SU-DHL-6 (cell line): ENCODE data around the gene PCDH7.

Experiments
- H2AFZ ChIP-seq: fragments of 200-600 bp; sonication (generic); 2 replicates; pipeline ENCODE4 v1.6.1; 2014; ENCODE audit warnings: low read depth, mild to moderate bottlenecking, moderate library complexity, mixed read lengths, antibody characterized with exemption, low read length; ENCODE audit not compliant: severe bottlenecking
- H3F3A ChIP-seq: fragments of 200-600 bp; shearing (Covaris generic); 2 replicates; pipeline ENCODE4 v1.6.0; 2016; ENCODE audit warnings: antibody characterized with exemption, mild to moderate bottlenecking; ENCODE audit not compliant: insufficient read depth
- H3K27ac ChIP-seq: fragments of 200-600 bp; sonication (generic); 2 replicates; pipeline ENCODE4 v1.5.1; 2016; ENCODE audit warnings: low read depth, mild to moderate bottlenecking, low read length, moderate library complexity, mixed read lengths
- H3K27me3 ChIP-seq: fragments of 200-600 bp; sonication (generic), shearing (Covaris generic); 2 replicates; pipeline ENCODE4 v1.6.0; 2014; ENCODE audit warnings: mild to moderate bottlenecking, low read length
- H3K36me3 ChIP-seq: fragments of 200-600 bp; sonication (generic); 2 replicates; pipeline ENCODE4 v1.6.1; 2014; ENCODE audit warnings: mild to moderate bottlenecking, low read length, mixed read lengths
- H3K4me2 ChIP-seq: fragments of 300-600, 200-600 bp; shearing (Covaris generic), sonication (generic); 2 replicates; pipeline ENCODE4 v1.6.0; 2014; ENCODE audit warnings: low read length, low read depth, mild to moderate bottlenecking; ENCODE audit not compliant: poor library complexity, severe bottlenecking
- H3K4me3 ChIP-seq: fragments of 200-600 bp; sonication (generic); 2 replicates; pipeline ENCODE4 v1.5.1; 2014; ENCODE audit warnings: antibody characterized with exemption, low read length, mild to moderate bottlenecking, mixed read lengths; ENCODE audit not compliant: insufficient read depth, poor library complexity, severe bottlenecking
- H3K79me2 ChIP-seq: fragments of 200-600 bp; sonication (generic); 2 replicates; pipeline ENCODE4 v1.6.1; 2014; ENCODE audit warnings: mild to moderate bottlenecking, low read length, moderate library complexity; ENCODE audit not compliant: insufficient read depth
- H3K9ac ChIP-seq: fragments of 200-600 bp; sonication (generic); 2 replicates; pipeline ENCODE4 v1.7.0; 2014; ENCODE audit warnings: mild to moderate bottlenecking, low read length
- H3K9me2 ChIP-seq: fragments of 200-600 bp; sonication (generic); replicated peaks from 2 replicates; pipeline ENCODE4 v1.6.1; 2014; ENCODE audit warnings: low read length; ENCODE audit not compliant: insufficient read depth
- H3K9me3 ChIP-seq: fragments of 200-600 bp; sonication (generic); 2 replicates; pipeline ENCODE4 v1.6.1; 2014; ENCODE audit warnings: low read length, mixed read lengths; ENCODE audit not compliant: insufficient read depth
- H4K20me1 ChIP-seq: fragments of 200-600 bp; sonication (generic); 2 replicates; pipeline ENCODE4 v1.6.1; 2014; ENCODE audit warnings: low read depth, mild to moderate bottlenecking, antibody characterized with exemption, low read length, moderate library complexity, mixed read lengths
- CTCF ChIP-seq: fragments of 200-600 bp; sonication (generic); IDR thresholded peaks from one replicate; pipeline ENCODE4 v1.5.1; 2017; ENCODE audit warnings: antibody characterized with exemption, mild to moderate bottlenecking, low read length, moderate library complexity; ENCODE audit not compliant: insufficient read depth, poor library complexity, severe bottlenecking
- EZH2phosphoT487 ChIP-seq: fragments of 200-600 bp; sonication (generic), shearing (Covaris generic); conservative IDR thresholded peaks from 2 replicates; pipeline ENCODE4 v1.6.1; 2018; ENCODE audit warnings: mild to moderate bottlenecking, antibody characterized with exemption, low read length, moderate library complexity, mixed read lengths

Gene PCDH7

DNA sequence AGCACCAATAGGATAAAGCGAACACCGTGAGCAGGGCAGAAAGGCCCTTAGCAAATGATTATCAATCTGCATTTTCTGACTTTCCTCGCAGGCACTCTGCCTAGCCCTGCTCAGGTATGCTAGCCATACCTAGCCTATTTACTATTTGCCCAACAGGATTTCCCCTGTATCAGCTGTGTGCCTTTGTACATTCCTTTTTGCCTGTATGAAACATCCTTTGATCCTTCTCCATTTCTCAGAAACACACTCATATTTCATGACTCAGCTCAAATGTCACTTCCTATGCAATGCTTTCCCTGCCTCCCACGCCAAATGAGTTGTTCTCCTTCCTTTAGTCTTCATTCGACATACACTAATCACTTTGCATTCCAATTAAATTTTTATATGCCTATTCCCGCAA is 37.2 kb downstream of the PCDH7 start:
- Histone ChIP-seq H3K79me2 (no peaks in the 10 kb centered on the region), H3K9me3 (no peaks in the 10 kb centered on the region), H3K27ac (no peak overlapping the region), H2AFZ (no peak overlapping the region), H3K36me3 (no peaks in the 10 kb centered on the region), H4K20me1 (no peaks in the 10 kb centered on the region), H3F3A (no peaks in the 10 kb centered on the region), H3K9me2 (no peaks in the 10 kb centered on the region), H3K4me2 (no peak overlapping the region), H3K27me3 (no peaks in the 10 kb centered on the region), H3K4me3 (no peak overlapping the region), H3K9ac (no peak overlapping the region)
- TF ChIP-seq EZH2phosphoT487 (no peak), CTCF (no peak)

- Histone ChIP-seq H3K9me2 (no peaks in the 10 kb centered on the region), H3K27ac (no peak overlapping the region), H3K4me3 (no peak overlapping the region), H3K36me3 (no peaks in the 10 kb centered on the region), H3K4me2 (no peak overlapping the region), H4K20me1 (no peaks in the 10 kb centered on the region), H3K79me2 (no peaks in the 10 kb centered on the region), H3F3A (no peaks in the 10 kb centered on the region), H2AFZ (no peak overlapping the region), H3K9ac (no peak overlapping the region), H3K9me3 (no peaks in the 10 kb centered on the region), H3K27me3 (no peaks in the 10 kb centered on the region)
- no peak for TF ChIP-seq CTCF
- no peak for TF ChIP-seq EZH2phosphoT487
These were observed 40.4 kb downstream of the PCDH7 start for GRCh38 chr4:30760551-30760950.

GRCh38 chr4:30763321-30763727 is 43.2 kb downstream of the PCDH7 start:
- Histone ChIP-seq H3K27me3 (no peaks in the 10 kb centered on the region), H3K27ac (no peak overlapping the region), H3K4me3 (no peak overlapping the region), H3F3A (no peaks in the 10 kb centered on the region), H2AFZ (no peak overlapping the region), H4K20me1 (no peaks in the 10 kb centered on the region), H3K9me3 (no peaks in the 10 kb centered on the region), H3K79me2 (no peaks in the 10 kb centered on the region), H3K4me2 (no peak overlapping the region), H3K9me2 (no peaks in the 10 kb centered on the region), H3K36me3 (no peaks in the 10 kb centered on the region), H3K9ac (no peak overlapping the region)
- TF ChIP-seq EZH2phosphoT487 (no peak), CTCF (no peak)
